HG03060 (cell line): ENCODE results near the gene CAMK1D.
"Not testable (repeated sequence)": the region's sequence is repeated elsewhere in the genome, so short reads cannot be mapped to it uniquely, and the experiment has no call there.

Experiments
- ATAC-seq: cut with Tn5 transposase; IDR thresholded peaks from one replicate; pipeline ENCODE4 v1.9.1; 2021; ENCODE audit warnings: low read depth, moderate number of reproducible peaks; ENCODE audit not compliant: unreplicated experiment

The CAMK1D gene

GRCh38 chr10:12348870-12349628 lies at the start of gene CAMK1D:
Gene CAMK1D, plus strand, starts transcription at chr10:12349547.
- no peak for ATAC-seq

- not testable (repeated sequence) for ATAC-seq
Observed at GRCh38 chr10:12301036-12301435, 48.3 kb upstream of the CAMK1D start.

DNA sequence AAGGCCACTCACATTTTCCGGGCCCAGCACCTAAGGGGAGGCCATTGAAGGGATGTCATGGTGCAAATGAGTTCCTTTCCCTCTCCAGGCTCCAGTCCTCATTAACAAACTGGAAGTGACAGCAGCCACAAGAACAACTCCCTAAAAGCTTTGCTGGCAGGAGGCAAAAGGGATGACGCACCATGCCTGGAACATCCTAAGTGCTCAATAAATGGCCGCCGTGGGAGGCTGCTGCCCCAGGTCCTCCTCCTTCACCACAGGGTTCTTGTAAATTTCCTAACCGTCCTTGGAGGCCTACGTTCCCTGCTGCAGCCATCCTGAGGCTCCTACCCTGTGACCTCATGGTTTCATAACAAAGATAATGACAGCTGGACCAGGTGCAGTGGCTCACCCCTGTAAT lies 41.3 kb upstream of the CAMK1D start:
- no peak for ATAC-seq

GRCh38 chr10:12308736-12309375 lies 40.5 kb upstream of the CAMK1D start:
- ATAC-seq, result no peak

DNA sequence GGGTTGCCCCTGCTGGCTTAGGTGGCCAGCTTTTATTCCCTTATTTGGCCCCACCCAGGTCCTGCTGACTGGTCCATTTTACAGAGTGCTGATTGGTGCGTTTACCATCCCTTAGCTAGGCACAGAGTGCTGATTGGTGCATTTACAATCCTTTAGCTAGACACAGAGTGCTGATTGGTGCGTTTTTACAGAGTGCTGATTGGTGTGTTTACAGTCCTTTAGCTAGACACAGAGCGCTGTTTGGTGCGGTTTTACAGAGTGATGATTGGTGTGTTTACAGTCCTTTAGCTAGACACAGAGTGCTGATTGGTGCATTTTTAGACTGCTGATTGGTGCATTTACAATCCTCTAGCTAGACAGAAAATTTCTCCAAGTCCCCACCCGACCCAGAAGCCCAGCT lies 39.6 kb upstream of the CAMK1D start:
- not testable (repeated sequence) for ATAC-seq

DNA sequence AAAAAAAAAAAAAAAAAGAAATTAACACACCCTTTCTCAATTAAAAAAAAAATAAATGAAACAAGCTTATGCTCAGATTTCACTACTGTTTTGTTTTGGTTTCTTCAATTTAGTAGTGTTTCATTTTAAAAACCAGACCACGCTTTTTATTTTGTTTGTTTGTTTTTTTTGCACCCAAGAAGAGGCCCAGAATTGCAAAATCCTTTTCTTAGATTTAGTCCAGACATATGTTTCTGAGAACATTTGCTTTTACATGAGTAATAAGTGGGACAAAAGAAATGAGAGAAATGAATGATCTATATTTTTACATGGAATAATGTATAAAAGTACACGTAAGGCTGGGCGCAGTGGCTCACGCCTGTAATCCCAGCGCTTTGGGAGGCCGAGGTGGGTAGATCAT lies 34.5 kb upstream of the CAMK1D start:
- no peak for ATAC-seq

- ATAC-seq, result no peak
Observed at GRCh38 chr10:12319076-12319475, 30.3 kb upstream of the CAMK1D start.

DNA sequence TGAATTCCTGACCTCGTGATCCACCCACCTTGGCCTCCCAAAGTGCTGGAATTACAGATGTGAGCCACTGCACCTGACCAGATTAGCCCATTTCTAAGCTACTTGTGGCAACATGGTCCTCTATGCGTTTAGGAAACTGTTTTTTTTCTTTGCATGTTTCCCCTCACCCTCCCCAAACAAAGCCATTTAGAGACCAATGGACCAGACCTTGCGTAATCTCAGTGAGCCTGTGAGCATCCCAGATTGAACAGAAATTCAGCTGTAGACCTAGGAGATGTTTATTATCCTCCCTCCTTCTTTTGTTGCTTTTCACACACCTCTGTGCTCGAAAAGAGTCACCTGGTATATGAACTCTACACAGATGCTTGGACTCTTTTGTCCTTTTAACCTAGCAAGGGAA lies 28.5 kb upstream of the CAMK1D start:
- ATAC-seq, result no peak

DNA sequence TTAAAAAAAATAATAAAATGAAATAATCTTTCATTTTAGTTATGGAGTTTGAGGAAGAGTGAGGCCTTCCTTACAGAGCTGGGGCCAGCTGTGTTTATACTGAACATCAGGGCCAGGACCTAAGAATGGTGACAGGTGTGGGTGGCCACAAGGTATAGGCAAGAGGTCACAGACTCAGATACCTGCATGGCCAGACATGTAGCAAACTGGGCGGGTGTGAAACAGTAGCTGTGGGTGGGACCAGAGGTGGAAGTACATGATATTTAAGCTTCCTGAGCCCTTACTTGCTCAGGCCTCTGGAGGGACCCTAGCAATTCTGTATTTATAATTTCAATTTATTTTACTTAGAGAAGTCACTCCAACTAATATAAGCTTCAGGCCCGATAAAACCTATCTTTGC lies 27.7 kb upstream of the CAMK1D start:
- ATAC-seq, result no peak

GRCh38 chr10:12322583-12323131 lies 26.7 kb upstream of the CAMK1D start:
- ATAC-seq, result no peak

- no peak for ATAC-seq
Observed at GRCh38 chr10:12324530-12324929, 24.8 kb upstream of the CAMK1D start.

DNA sequence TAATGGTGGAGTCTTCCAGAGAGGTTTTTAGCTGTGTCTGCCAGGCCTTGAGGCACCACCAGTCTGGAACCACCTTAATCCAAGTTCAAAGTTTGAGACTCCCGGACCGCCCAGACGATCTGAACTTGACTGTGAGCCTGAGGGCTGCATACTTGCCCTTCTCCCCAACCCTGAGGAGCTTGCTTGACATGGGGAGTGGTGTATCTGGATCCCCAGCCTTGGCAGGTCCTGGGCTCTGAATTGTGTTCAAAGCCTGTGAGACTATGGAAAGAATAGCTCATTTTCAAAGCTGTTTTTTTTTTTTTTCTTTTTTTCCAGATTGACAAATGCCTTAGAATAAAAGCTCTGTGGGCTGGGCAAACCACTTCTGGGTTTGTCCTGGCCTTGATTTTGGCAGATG lies 22.3 kb upstream of the CAMK1D start:
- no peak for ATAC-seq

DNA sequence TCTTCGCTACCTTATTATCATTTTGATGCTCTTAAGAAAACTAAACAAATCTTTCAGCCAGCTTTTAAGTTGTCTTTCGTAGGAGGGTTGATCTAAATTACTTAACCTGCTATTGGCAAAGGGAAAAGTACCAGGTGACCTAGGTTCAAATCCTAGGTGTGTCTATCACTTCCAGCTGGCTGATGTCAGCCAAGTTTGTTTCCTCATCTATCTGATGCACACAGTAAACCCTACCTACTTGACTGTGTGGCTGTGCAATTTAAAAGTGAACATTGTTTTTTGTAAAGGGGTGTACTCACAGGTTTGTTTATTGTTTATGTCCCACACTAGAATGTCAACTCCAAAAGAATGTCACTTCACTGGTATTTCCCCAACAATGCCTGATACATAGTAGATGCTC lies 21.9 kb upstream of the CAMK1D start:
- ATAC-seq, result no peak

GRCh38 chr10:12328312-12328711 lies 21.0 kb upstream of the CAMK1D start:
- ATAC-seq, result not testable (repeated sequence)

- no peak for ATAC-seq
Observed at GRCh38 chr10:12332572-12333379, 16.6 kb upstream of the CAMK1D start.

- peak; percentile 39 for ATAC-seq
Observed at GRCh38 chr10:12333380-12334185, 15.8 kb upstream of the CAMK1D start.

- ATAC-seq, result no peak
Observed at GRCh38 chr10:12334186-12334530, 15.2 kb upstream of the CAMK1D start.

DNA sequence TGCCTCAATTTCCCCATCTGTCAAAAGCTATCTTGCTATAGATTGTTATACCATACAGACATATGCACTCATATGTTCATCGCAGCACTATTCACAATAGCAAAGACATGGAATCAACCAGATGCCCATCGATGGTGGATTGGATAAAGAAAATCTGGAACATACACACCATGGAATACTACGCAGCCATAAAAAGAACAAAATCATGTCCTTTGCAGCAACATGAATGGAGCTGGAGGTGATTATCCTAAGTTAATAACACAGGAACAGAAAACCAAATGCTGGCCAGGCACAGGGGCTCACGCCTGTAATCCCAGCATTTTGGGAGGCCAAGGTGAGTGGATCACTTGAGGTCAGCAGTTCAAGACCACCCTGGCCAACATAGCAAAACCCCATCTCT lies 14.2 kb upstream of the CAMK1D start:
- ATAC-seq, result not testable (repeated sequence)

DNA sequence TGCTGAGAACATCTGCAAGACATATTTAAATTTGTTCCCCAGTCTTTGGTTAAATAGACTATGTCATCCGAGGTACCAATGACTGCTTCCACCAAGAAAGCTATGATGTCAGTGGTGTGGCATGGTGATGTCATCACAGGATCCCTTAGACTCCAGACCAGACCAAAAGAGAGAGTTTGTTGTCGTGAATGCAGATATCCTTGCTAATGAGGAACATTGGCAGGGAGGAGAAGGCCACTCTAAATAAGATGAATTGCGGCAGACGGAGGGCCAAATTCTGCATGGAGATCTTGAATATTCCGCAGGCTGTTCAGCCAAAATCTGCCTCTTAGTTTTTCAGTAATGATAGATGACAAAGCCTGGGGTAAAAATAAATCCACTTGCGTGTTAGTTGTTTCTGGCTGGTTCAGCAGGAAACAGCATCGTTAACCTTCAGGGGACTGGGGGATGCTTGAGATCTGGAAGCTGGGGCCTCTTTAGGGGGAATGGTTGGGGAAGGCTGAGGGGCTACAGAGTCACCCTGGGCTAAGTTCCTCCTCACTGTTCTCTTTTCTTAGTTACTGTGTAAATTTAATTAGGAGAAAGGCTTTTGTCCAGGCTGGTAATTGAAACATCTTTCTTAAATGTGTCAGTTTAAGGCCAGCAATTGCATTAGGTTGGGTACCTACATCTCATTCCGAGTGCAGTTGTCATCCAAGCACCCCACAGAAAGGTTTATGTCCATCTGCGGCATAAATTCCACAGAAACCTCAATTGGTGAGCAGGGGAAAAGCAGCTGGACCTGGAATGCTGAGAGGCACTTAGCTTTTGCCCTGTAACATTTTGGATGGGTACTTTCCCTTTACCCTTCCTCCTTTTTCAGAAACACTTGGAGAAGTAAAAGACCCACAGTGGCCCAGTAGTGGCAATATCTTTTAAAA lies 11.6 kb upstream of the CAMK1D start:
- ATAC-seq, result no peak
